ENCODE measurements around the gene GUK1. TPM values are rescaled to one million over a fixed set of nuclear protein-coding genes. Genes with fewer than 3 reads are reported as not detected.
A peak's percentile ranks its signal among the peaks of the same experiment; 100 is the strongest.

The GUK1 gene
- total and polyA plus RNA-seq, 2 experiments from 2014 or later, result 87.5 to 121 TPM

GRCh38 chr1:228152918-228153258 is 12.8 kb downstream of the GUK1 start (continued):
- no peak for TF ChIP-seq REST (IDR thresholded peaks at IDR 0.05; ENCODE audit: unreplicated experiment)

- no peaks in the 10 kb centered on the region for H3K9me2 ChIP-seq (ENCODE audit: insufficient read depth)
- no peaks in the 10 kb centered on the region for H3K36me3 ChIP-seq (ENCODE audit: insufficient read depth)
- no peaks in the 10 kb centered on the region for H3F3A ChIP-seq (replicated peaks; ENCODE audit: low read depth)
- no peak overlapping the region for H3K27ac ChIP-seq (ENCODE audit: low read depth)
- no peaks in the 10 kb centered on the region for H3K4me1 ChIP-seq (ENCODE audit: insufficient read depth)
- no peak overlapping the region for H3K4me3 ChIP-seq
- DNase-seq (ENCODE audit: low spot score) (no peak), ATAC-seq (no peak)
- Mint-ChIP-seq H3K4me3 (no peak overlapping the region), H3K4me1 (peaks cover 3% of the 10 kb centered on the region; the same call in 2 of the 3 replicates), H3K27ac (no peak overlapping the region), H3K36me3 (ENCODE audit: low read depth) (no peaks in the 10 kb centered on the region), H3K27me3 (ENCODE audit: insufficient read depth, low read depth, poor library complexity) (peaks cover 26% of the 10 kb centered on the region), H3K9me3 (no peaks in the 10 kb centered on the region)
- H4K20me1 ChIP-seq (replicated peaks; ENCODE audit: insufficient read depth), result no peaks in the 10 kb centered on the region
- peaks cover 19% of the 10 kb centered on the region for H3K27me3 ChIP-seq (ENCODE audit: insufficient read depth)
- no peak overlapping the region for H3K4me2 ChIP-seq
- H3K79me2 ChIP-seq (replicated peaks; ENCODE audit: insufficient read depth), result no peaks in the 10 kb centered on the region
- no peak overlapping the region for H2AFZ ChIP-seq
- TF ChIP-seq POLR2AphosphoS5 (IDR thresholded peaks at IDR 0.05; ENCODE audit: low read depth), result no peak
These were observed 14.1 kb downstream of the GUK1 start for GRCh38 chr1:228154021-228154669.

- no peaks in the 10 kb centered on the region for H3K36me3 Mint-ChIP-seq (ENCODE audit: low read depth)
- H3K4me1 Mint-ChIP-seq, result peaks cover under 1% of the 10 kb centered on the region; the same call in 2 of the 3 replicates
- H3K36me3 ChIP-seq (ENCODE audit: insufficient read depth), result no peaks in the 10 kb centered on the region
- no peaks in the 10 kb centered on the region for H3K9me3 Mint-ChIP-seq
- H2AFZ ChIP-seq, result no peak overlapping the region
- no peak for DNase-seq (ENCODE audit: low spot score)
- H3K27me3 Mint-ChIP-seq (ENCODE audit: insufficient read depth, low read depth, poor library complexity), result peaks cover 31% of the 10 kb centered on the region
- no peaks in the 10 kb centered on the region for H3K4me1 ChIP-seq (ENCODE audit: insufficient read depth)
- H3K9me2 ChIP-seq (ENCODE audit: insufficient read depth), result no peaks in the 10 kb centered on the region
- H3K27me3 ChIP-seq (ENCODE audit: insufficient read depth), result peaks cover 24% of the 10 kb centered on the region
- H3K4me2 ChIP-seq, result no peak overlapping the region
- no peaks in the 10 kb centered on the region for H3K79me2 ChIP-seq (replicated peaks; ENCODE audit: insufficient read depth)
- no peak overlapping the region for H3K27ac ChIP-seq (ENCODE audit: low read depth)
- no peak overlapping the region for H3K4me3 Mint-ChIP-seq
- no peaks in the 10 kb centered on the region for H4K20me1 ChIP-seq (replicated peaks; ENCODE audit: insufficient read depth)
- peak; percentile 6; the same call in 2 of the 3 replicates for ATAC-seq
- no peak overlapping the region for H3K27ac Mint-ChIP-seq
- no peak overlapping the region for H3K4me3 ChIP-seq
- no peaks in the 10 kb centered on the region for H3F3A ChIP-seq (replicated peaks; ENCODE audit: low read depth)
- TF ChIP-seq NANOG (IDR thresholded peaks at IDR 0.05; ENCODE audit: borderline replicate concordance) (no peak), ZNF331 (CRISPR knock-in tag; IDR thresholded peaks at IDR 0.05; ENCODE audit: low read depth) (no peak), POLR2AphosphoS5 (IDR thresholded peaks at IDR 0.05; ENCODE audit: low read depth) (no peak), ZNF114 (CRISPR knock-in tag; IDR thresholded peaks at IDR 0.05) (no peak), JUNB (IDR thresholded peaks at IDR 0.05; ENCODE audit: unreplicated experiment) (no peak), ZNF462 (CRISPR knock-in tag; IDR thresholded peaks at IDR 0.05) (no peak), STAT1 (IDR thresholded peaks at IDR 0.05; ENCODE audit: unreplicated experiment) (no peak)
These were observed 14.8 kb downstream of the GUK1 start for GRCh38 chr1:228154670-228155571.

Measured in GM23338 (cell line).